Fibroblast of skin of scalp (primary cell): ENCODE measurements around the gene NDST4.

ENCODE experiments used
- DNase-seq: peaks from one replicate; pipeline ENCODE4 v3.0.0-alpha.2; 2013

NDST4 gene

GRCh38 chr4:114782415-114783214 lies 330.8 kb downstream of the NDST4 start:
- DNase-seq = peak; percentile 70

- peak; percentile 57 for DNase-seq
These were observed 333.2 kb downstream of the NDST4 start for GRCh38 chr4:114780205-114780604.
